Measurements from ENCODE around the gene CXCR5. TPM values are rescaled to one million over a fixed set of nuclear protein-coding genes. Genes with fewer than 3 reads are reported as not detected.
A peak's percentile ranks its signal among the peaks of the same experiment; 100 is the strongest.

The CXCR5 gene
- total and polyA plus RNA-seq, 10 of the 15 experiments (the other 5 are each of a cell fraction or from before 2014, with no cell fraction given), result 0.03 to 0.63 (median 0.25) TPM

DNA sequence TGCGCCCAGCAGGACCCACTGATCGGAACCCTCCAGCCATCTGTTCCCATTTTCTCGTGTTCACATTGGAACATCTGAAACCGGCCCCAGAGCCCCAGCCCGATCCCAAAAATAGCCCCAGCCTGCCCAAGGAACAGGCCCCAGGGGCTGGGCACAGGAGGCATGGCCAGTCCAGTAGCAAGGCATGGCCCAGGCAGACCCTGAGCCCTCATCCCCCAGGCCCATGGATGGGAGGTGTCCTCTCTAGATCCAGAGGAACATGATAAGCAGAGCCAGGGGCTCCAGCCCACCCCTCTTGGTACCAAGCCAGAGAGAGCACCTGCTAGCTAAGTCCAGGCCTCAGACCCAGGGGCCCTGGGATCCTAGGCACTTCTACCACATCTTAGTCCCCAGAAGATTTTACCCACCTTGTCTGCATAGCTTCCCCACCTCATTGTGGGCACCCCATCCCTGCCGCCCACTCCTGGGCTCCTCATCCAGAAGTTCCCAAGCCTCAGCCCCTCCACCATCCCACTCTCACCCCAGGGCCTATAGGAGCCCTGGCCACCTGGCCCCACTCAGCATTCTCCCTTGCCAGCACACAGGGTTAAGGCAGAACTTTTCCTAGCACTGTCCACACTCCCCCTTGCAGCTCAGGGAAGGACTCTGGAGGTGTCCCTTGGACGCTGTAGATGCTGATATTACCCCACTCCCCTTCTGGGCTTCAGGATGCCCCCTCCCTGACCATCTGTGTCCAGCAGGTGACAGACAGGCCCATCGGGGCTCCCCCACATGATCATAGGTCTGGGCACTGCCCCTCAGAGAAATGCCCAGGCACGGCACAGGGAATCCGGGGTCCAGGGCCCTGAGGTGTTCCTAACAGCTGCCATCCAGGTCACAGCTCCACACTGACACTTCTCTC, 32.5 kb downstream of the CXCR5 start:
- peak overlapping the region; percentile 11; the same call in 1 of the 2 replicates for H3K4me3 ChIP-seq
- ChIA-PET RAD21 (ENCODE audit: unreplicated experiment) (interaction anchor here (9.9 kb wide), 1 partner anchor 10 kb away, joined by 169 read pairs; the partner anchor contains the start of gene BCL9L), POLR2A (interaction anchor here (0.5 to 9.3 kb wide), 3 partner anchors 9 to 105 kb away, joined by 3 to 105 read pairs (median 7); partner anchors contain the start of gene BCL9L), SMC1A (ENCODE audit: uncharacterized antibody, unreplicated experiment) (interaction anchor here (10.3 kb wide), 1 partner anchor 12 kb away, joined by 185 read pairs; the partner anchor contains the start of gene BCL9L), CTCF (interaction anchor here (0.8 to 13.2 kb wide), 2 partner anchors 11 to 226 kb away, joined by 3 to 330 read pairs; partner anchors contain the start of gene BCL9L)
- peaks cover 50% of the 10 kb centered on the region for H3K4me1 ChIP-seq (ENCODE audit: control insufficient read depth, insufficient read depth, low read length)
- no peak overlapping the region for H3K9ac ChIP-seq (ENCODE audit: control insufficient read depth, insufficient read depth, low read length)
- peaks cover 8% of the 10 kb centered on the region for H3K79me2 ChIP-seq (ENCODE audit: control insufficient read depth, insufficient read depth, low read length)
- no peaks in the 10 kb centered on the region for H3K27me3 ChIP-seq (replicated peaks in 1 of 2; ENCODE audit: control insufficient read depth in 2 of 2, insufficient read depth in 2 of 2, low read length in 1 of 2)
- H4K20me1 ChIP-seq (ENCODE audit: control insufficient read depth, insufficient read depth), result no peaks in the 10 kb centered on the region
- FAIRE-seq (no peak), ATAC-seq (no peak), DNase-seq (ENCODE audit: low read depth, low spot score) (no peak)
- intact Hi-C loops (cut with micrococcal nuclease; ENCODE audit: unreplicated experiment), result no loop called here
- H3K9me3 ChIP-seq (replicated peaks; ENCODE audit: control insufficient read depth, insufficient read depth, low read length), result no peaks in the 10 kb centered on the region
- in situ Hi-C loops (cut with MboI), result no loop called here
- TF ChIP-seq CBFB (IDR thresholded peaks at IDR 0.05; ENCODE audit: low read depth) (no peak), ZSCAN29 (IDR thresholded peaks at IDR 0.05) (no peak), STAT3 (IDR thresholded peaks at IDR 0.05; ENCODE audit: low read depth, low read length) (no peak)
- TF ChIP-seq, protein P1, sequence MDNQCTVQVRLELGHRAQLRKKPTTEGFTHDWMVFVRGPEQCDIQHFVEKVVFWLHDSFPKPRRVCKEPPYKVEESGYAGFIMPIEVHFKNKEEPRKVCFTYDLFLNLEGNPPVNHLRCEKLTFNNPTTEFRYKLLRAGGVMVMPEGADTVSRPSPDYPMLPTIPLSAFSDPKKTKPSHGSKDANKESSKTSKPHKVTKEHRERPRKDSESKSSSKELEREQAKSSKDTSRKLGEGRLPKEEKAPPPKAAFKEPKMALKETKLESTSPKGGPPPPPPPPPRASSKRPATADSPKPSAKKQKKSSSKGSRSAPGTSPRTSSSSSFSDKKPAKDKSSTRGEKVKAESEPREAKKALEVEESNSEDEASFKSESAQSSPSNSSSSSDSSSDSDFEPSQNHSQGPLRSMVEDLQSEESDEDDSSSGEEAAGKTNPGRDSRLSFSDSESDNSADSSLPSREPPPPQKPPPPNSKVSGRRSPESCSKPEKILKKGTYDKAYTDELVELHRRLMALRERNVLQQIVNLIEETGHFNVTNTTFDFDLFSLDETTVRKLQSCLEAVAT (IDR thresholded peaks at IDR 0.05), result no peak
- WGBS (ENCODE audit: insufficient coverage, insufficient replicate concordance, low lambda C conversion rate, missing lambda C conversion rate), result 85% methylated on average over 10 of the region's 10 CpGs
- no peaks in the 10 kb centered on the region for H3K36me3 ChIP-seq (ENCODE audit: control insufficient read depth in 2 of 2, insufficient read depth in 2 of 2, low read length in 1 of 2)
- 0 out of 2 replicates have a peak overlapping the region, but pooled peaks have one; percentile 80 for H3K4me2 ChIP-seq (ENCODE audit: control insufficient read depth, insufficient read depth)
- no peak overlapping the region for H2AFZ ChIP-seq (ENCODE audit: control insufficient read depth, low read depth, low read length)
- no peak overlapping the region for H3K27ac ChIP-seq (ENCODE audit: control insufficient read depth, insufficient read depth)
- no TSS peak for BruUV-seq (replicated peaks)
